ENCODE data around the gene CENPN. TPM values are rescaled to one million over a fixed set of nuclear protein-coding genes. Genes with fewer than 3 reads are reported as not detected.

CENPN gene
- total RNA-seq, 3 donors from 2014 or later, result 3.9 to 9.7 (median 8.2) TPM

DNA sequence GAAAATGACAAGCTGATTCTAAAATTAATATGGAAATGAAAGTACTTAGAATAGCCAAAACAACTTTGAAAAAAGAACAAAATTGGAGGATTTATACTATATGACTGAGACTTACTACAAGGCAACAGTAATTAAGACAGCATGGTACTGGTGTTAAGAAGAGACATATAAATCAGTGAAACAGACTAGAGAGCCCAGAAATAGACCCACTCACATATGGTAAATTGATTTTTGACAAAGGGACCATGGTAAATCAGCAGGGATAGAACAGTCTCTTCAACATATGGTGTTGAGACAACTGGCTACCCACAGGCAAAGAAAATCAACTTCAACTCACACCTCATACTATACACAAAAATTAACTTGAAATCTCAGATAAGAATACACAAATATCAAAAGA lies 13.2 kb upstream of the CENPN start:
- intact Hi-C loops (cut with DNase I; ENCODE audit: low total_unique reads), result no loop called here
- Histone ChIP-seq H3K4me3 (no peak overlapping the region), H3K4me1 (no peaks in the 10 kb centered on the region), H3K9me3 (no peaks in the 10 kb centered on the region), H3K36me3 (no peaks in the 10 kb centered on the region), H3K27ac (no peak overlapping the region), H3K27me3 (no peaks in the 10 kb centered on the region)
- TF ChIP-seq, protein P1, sequence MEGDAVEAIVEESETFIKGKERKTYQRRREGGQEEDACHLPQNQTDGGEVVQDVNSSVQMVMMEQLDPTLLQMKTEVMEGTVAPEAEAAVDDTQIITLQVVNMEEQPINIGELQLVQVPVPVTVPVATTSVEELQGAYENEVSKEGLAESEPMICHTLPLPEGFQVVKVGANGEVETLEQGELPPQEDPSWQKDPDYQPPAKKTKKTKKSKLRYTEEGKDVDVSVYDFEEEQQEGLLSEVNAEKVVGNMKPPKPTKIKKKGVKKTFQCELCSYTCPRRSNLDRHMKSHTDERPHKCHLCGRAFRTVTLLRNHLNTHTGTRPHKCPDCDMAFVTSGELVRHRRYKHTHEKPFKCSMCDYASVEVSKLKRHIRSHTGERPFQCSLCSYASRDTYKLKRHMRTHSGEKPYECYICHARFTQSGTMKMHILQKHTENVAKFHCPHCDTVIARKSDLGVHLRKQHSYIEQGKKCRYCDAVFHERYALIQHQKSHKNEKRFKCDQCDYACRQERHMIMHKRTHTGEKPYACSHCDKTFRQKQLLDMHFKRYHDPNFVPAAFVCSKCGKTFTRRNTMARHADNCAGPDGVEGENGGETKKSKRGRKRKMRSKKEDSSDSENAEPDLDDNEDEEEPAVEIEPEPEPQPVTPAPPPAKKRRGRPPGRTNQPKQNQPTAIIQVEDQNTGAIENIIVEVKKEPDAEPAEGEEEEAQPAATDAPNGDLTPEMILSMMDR (IDR thresholded peaks at IDR 0.05), result no peak
- TF ChIP-seq POLR2AphosphoS5 (IDR thresholded peaks at IDR 0.05), result no peak
- TF ChIP-seq POLR2A (IDR thresholded peaks at IDR 0.05), result no peak
- DNase-seq (ENCODE audit: low spot score in 2 of 2), result no peak

DNA sequence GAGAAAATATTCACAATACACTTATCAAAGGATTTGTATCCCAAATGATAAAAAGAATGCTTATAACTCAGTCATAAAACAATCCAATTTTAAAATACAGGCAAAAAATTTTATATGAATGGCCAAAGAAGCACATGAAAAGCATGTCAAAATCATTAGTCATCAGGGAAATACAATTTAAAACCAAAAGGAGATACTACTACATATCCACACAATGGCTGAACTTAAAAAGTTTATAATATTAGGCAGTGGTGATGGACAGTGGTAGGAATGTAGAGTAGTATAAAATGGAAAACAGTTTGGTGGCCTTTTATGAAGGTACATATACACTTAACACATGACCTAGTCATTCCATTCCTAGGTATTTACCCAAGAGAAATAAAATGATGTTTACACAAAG lies 12.6 kb upstream of the CENPN start:
- no peak for DNase-seq (ENCODE audit: low spot score in 2 of 2)
- H3K9me3 ChIP-seq, result no peaks in the 10 kb centered on the region
- no peaks in the 10 kb centered on the region for H3K36me3 ChIP-seq
- H3K27me3 ChIP-seq, result no peaks in the 10 kb centered on the region
- no peaks in the 10 kb centered on the region for H3K4me1 ChIP-seq
- TF ChIP-seq, protein P1 (IDR thresholded peaks at IDR 0.05), result no peak
- TF ChIP-seq POLR2AphosphoS5 (IDR thresholded peaks at IDR 0.05) (no peak), POLR2A (IDR thresholded peaks at IDR 0.05) (no peak)
- intact Hi-C loops (cut with DNase I; ENCODE audit: low total_unique reads), result no loop called here
- H3K27ac ChIP-seq, result no peak overlapping the region
- no peak overlapping the region for H3K4me3 ChIP-seq

DNA sequence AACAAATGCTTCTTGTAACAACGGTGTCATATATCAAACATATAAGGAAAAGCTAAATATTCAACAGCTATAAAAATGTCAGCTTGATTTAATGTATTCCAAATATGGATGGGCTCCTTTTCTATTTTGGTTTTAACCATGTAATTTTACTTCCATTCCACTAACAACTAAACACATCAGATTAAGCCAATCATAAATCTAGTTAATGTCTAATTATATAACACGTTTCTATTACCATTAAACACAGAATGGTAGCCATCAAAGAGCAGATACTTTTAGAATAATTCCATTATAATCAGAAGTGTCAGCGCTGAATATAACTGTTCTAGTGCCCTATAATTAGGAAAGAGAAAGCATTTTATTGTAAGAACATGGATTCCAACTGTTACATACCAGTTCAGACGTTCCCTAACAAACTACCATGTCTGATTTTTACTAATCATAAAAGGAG lies 10.3 kb upstream of the CENPN start:
- H3K9me3 ChIP-seq, result no peaks in the 10 kb centered on the region
- TF ChIP-seq, protein P1 (IDR thresholded peaks at IDR 0.05), result no peak
- TF ChIP-seq POLR2AphosphoS5 (IDR thresholded peaks at IDR 0.05), result no peak
- no peak for TF ChIP-seq POLR2A (IDR thresholded peaks at IDR 0.05)
- no peaks in the 10 kb centered on the region for H3K4me1 ChIP-seq
- no peak overlapping the region for H3K27ac ChIP-seq
- H3K4me3 ChIP-seq, result peak overlapping the region in 2 of 3 donors; percentile 14 to 20
- intact Hi-C loops (cut with DNase I; ENCODE audit: low total_unique reads), result no loop called here
- H3K27me3 ChIP-seq, result no peaks in the 10 kb centered on the region
- no peak for DNase-seq (ENCODE audit: low spot score in 2 of 2)
- H3K36me3 ChIP-seq, result no peaks in the 10 kb centered on the region

DNA sequence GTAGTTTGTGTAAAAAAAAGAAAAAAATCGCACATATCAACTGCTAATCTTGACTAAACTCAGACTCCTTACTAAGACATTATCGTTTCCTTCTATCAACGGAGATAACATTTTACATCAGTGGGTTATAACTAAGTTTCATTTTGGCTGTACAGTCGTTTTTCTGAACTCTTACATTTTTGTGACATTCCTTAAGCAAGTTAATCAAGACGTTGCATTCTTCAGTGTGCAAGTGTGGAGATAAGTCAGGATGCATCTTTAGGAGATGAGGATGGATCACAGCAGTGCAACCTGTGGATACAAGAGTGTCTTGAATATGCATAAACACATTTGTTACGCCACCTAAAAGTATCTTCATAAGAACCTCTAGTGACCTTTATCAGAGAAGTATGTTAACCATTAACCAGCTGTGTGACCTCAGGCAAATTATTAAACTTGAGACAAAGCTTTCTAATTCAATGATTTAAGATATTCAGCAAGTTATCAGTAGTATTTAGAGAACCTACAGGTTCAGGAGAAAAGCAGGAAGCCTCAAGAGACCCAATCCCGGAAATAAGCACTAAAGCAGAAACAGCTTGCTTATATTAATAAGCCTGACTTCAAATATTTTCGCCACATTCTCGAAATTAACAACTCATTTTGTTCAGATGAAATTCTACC lies 9.7 kb upstream of the CENPN start:
- Histone ChIP-seq H3K27me3 (no peaks in the 10 kb centered on the region), H3K4me3 (peak overlapping the region; percentile 12 to 20 (median 14)), H3K36me3 (no peaks in the 10 kb centered on the region), H3K9me3 (no peaks in the 10 kb centered on the region), H3K4me1 (no peaks in the 10 kb centered on the region), H3K27ac (no peak overlapping the region)
- intact Hi-C loops (cut with DNase I; ENCODE audit: low total_unique reads), result no loop called here
- DNase-seq (ENCODE audit: low spot score in 2 of 2), result no peak
- no peak for TF ChIP-seq POLR2AphosphoS5 (IDR thresholded peaks at IDR 0.05)
- TF ChIP-seq POLR2A (IDR thresholded peaks at IDR 0.05), result no peak
- TF ChIP-seq, protein P1 (IDR thresholded peaks at IDR 0.05), result no peak

DNA sequence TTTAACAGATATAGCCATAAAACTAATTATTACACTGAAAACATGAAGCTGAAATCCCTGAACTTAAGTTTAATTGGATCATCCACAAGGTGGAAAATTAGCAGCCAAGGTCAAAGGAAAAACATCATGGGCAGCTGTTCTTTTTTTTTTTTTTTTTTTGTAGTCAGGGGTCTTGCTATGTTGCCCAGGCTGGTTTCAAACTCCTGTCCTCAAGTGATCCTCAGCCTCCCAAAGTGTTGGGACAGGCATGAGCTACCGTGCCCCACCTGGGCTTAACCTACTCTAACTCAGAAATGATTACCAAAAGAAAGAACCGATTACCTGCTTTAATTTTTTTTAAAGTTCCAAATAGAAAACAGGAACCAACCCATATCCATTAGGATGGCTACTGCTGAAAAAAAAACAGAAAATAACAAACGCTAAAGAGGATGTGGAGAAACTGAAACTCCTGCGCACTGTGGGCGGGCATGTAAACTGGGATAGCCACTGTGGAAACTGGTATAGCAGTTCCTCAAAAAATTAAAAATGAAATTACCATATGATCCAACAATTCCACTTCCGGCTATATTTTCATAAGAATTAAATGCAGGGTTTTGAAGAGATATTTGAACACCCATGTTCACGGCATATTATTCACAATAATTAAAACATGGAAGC lies 8.9 kb upstream of the CENPN start:
- H3K9me3 ChIP-seq, result no peaks in the 10 kb centered on the region
- H3K4me1 ChIP-seq, result no peaks in the 10 kb centered on the region
- intact Hi-C loops (cut with DNase I; ENCODE audit: low total_unique reads), result no loop called here
- DNase-seq (ENCODE audit: low spot score in 2 of 2), result no peak
- no peaks in the 10 kb centered on the region for H3K27me3 ChIP-seq
- no peak overlapping the region for H3K4me3 ChIP-seq
- TF ChIP-seq POLR2AphosphoS5 (IDR thresholded peaks at IDR 0.05) (no peak), POLR2A (IDR thresholded peaks at IDR 0.05) (no peak)
- TF ChIP-seq, protein P1 (IDR thresholded peaks at IDR 0.05), result no peak
- no peak overlapping the region for H3K27ac ChIP-seq
- no peaks in the 10 kb centered on the region for H3K36me3 ChIP-seq

Data from breast epithelium (tissue), 4 donors.